IPS-18a (cell line): ENCODE results near the gene OR52A1.

Source experiments
- H3K27ac ChIP-seq: one replicate; pipeline ENCODE4 v1.5.1; 2013; ENCODE audit warnings: low read length
- H3K27me3 ChIP-seq: one replicate; pipeline ENCODE4 v1.6.1; 2013; ENCODE audit warnings: mild to moderate bottlenecking, low read length; ENCODE audit not compliant: control insufficient read depth, insufficient read depth
- H3K36me3 ChIP-seq: one replicate; pipeline ENCODE4 v1.6.1; 2013; ENCODE audit warnings: low read depth, low read length; ENCODE audit not compliant: control insufficient read depth
- H3K4me1 ChIP-seq: one replicate; pipeline ENCODE4 v1.6.1; 2013; ENCODE audit warnings: low read depth, low read length; ENCODE audit not compliant: control insufficient read depth
- H3K4me3 ChIP-seq: one replicate; pipeline ENCODE4 v1.5.1; 2013; ENCODE audit warnings: low read length
- H3K9ac ChIP-seq: one replicate; pipeline ENCODE4 v1.6.1; 2013; ENCODE audit warnings: mild to moderate bottlenecking, low read length, moderate library complexity
- H3K9me3 ChIP-seq: one replicate; pipeline ENCODE4 v1.6.1; 2013; ENCODE audit warnings: low read depth, low read length; ENCODE audit not compliant: control insufficient read depth

The OR52A1 gene

GRCh38 chr11:5129457-5129877 is 25.1 kb downstream of the OR52A1 start:
- Histone ChIP-seq H3K27ac (no peak overlapping the region), H3K4me3 (no peak overlapping the region), H3K9ac (no peak overlapping the region), H3K9me3 (no peaks in the 10 kb centered on the region), H3K4me1 (no peaks in the 10 kb centered on the region), H3K27me3 (no peaks in the 10 kb centered on the region), H3K36me3 (no peaks in the 10 kb centered on the region)

- H3K36me3 ChIP-seq: no peaks in the 10 kb centered on the region
- no peaks in the 10 kb centered on the region for H3K9me3 ChIP-seq
- no peak overlapping the region for H3K27ac ChIP-seq
- no peaks in the 10 kb centered on the region for H3K4me1 ChIP-seq
- H3K9ac ChIP-seq: no peak overlapping the region
- no peaks in the 10 kb centered on the region for H3K27me3 ChIP-seq
- H3K4me3 ChIP-seq: no peak overlapping the region
Observed at GRCh38 chr11:5124891-5125620, 29.5 kb downstream of the OR52A1 start.

GRCh38 chr11:5123802-5124521 is 30.6 kb downstream of the OR52A1 start:
- H3K9me3 ChIP-seq: no peaks in the 10 kb centered on the region
- H3K36me3 ChIP-seq: no peaks in the 10 kb centered on the region
- H3K4me3 ChIP-seq: no peak overlapping the region
- H3K27ac ChIP-seq: no peak overlapping the region
- H3K9ac ChIP-seq: no peak overlapping the region
- H3K27me3 ChIP-seq: no peaks in the 10 kb centered on the region
- H3K4me1 ChIP-seq: no peaks in the 10 kb centered on the region

GRCh38 chr11:5118893-5119292 is 35.7 kb downstream of the OR52A1 start:
- Histone ChIP-seq H3K27ac (no peak overlapping the region), H3K27me3 (no peaks in the 10 kb centered on the region), H3K36me3 (no peaks in the 10 kb centered on the region), H3K9me3 (no peaks in the 10 kb centered on the region), H3K4me3 (no peak overlapping the region), H3K9ac (no peak overlapping the region), H3K4me1 (no peaks in the 10 kb centered on the region)

- H3K36me3 ChIP-seq: no peaks in the 10 kb centered on the region
- no peak overlapping the region for H3K9ac ChIP-seq
- H3K27ac ChIP-seq: no peak overlapping the region
- H3K9me3 ChIP-seq: no peaks in the 10 kb centered on the region
- no peaks in the 10 kb centered on the region for H3K4me1 ChIP-seq
- H3K4me3 ChIP-seq: no peak overlapping the region
- no peaks in the 10 kb centered on the region for H3K27me3 ChIP-seq
Observed at GRCh38 chr11:5117588-5117987, 37.0 kb downstream of the OR52A1 start.

GRCh38 chr11:5115339-5115738 is 39.2 kb downstream of the OR52A1 start:
- Histone ChIP-seq H3K27ac (no peak overlapping the region), H3K36me3 (no peaks in the 10 kb centered on the region), H3K27me3 (no peaks in the 10 kb centered on the region), H3K9me3 (no peaks in the 10 kb centered on the region), H3K4me1 (no peaks in the 10 kb centered on the region), H3K9ac (no peak overlapping the region), H3K4me3 (no peak overlapping the region)

- Histone ChIP-seq H3K4me1 (no peaks in the 10 kb centered on the region), H3K9me3 (no peaks in the 10 kb centered on the region), H3K9ac (no peak overlapping the region), H3K4me3 (no peak overlapping the region), H3K27me3 (no peaks in the 10 kb centered on the region), H3K36me3 (no peaks in the 10 kb centered on the region), H3K27ac (no peak overlapping the region)
Observed at GRCh38 chr11:5107285-5107684, 47.3 kb downstream of the OR52A1 start.

- H3K9ac ChIP-seq: no peak overlapping the region
- H3K4me1 ChIP-seq: no peaks in the 10 kb centered on the region
- no peaks in the 10 kb centered on the region for H3K36me3 ChIP-seq
- H3K27ac ChIP-seq: no peak overlapping the region
- no peaks in the 10 kb centered on the region for H3K27me3 ChIP-seq
- H3K9me3 ChIP-seq: no peaks in the 10 kb centered on the region
- H3K4me3 ChIP-seq: no peak overlapping the region
Observed at GRCh38 chr11:5103066-5103465, 51.5 kb downstream of the OR52A1 start.

GRCh38 chr11:5102246-5102645 is 52.3 kb downstream of the OR52A1 start:
- Histone ChIP-seq H3K27ac (no peak overlapping the region), H3K9ac (no peak overlapping the region), H3K4me1 (no peaks in the 10 kb centered on the region), H3K36me3 (no peaks in the 10 kb centered on the region), H3K27me3 (no peaks in the 10 kb centered on the region), H3K4me3 (no peak overlapping the region), H3K9me3 (no peaks in the 10 kb centered on the region)

GRCh38 chr11:5096011-5096410 is 58.5 kb downstream of the OR52A1 start:
- Histone ChIP-seq H3K36me3 (no peaks in the 10 kb centered on the region), H3K4me1 (no peaks in the 10 kb centered on the region), H3K27me3 (no peaks in the 10 kb centered on the region), H3K4me3 (no peak overlapping the region), H3K9ac (no peak overlapping the region), H3K27ac (no peak overlapping the region), H3K9me3 (no peaks in the 10 kb centered on the region)
